OCI-LY3 (cell line): ENCODE results near the gene AR.

Source experiments
- H2AFZ ChIP-seq: fragments of 200-600, 300-600 bp; shearing (Covaris generic); 2 replicates; pipeline ENCODE4 v1.6.0; 2014; ENCODE audit warnings: antibody characterized with exemption, low read depth, low read length
- H3K27ac ChIP-seq: fragments of 200-600, 300-600 bp; sonication (generic); 2 replicates; pipeline ENCODE4 v1.5.1; 2014; ENCODE audit warnings: mild to moderate bottlenecking, low read length, moderate library complexity, mixed read lengths
- H3K27me3 ChIP-seq: fragments of 200-600, 300-600 bp; sonication (generic); 2 replicates; pipeline ENCODE4 v1.6.1; 2014; ENCODE audit warnings: low read depth, low read length, mixed read lengths
- H3K36me3 ChIP-seq: fragments of 200-600, 300-600 bp; sonication (generic); replicated peaks from 2 replicates; pipeline ENCODE3; 2014; ENCODE audit warnings: low read depth, low read length, mixed read lengths
- H3K4me1 ChIP-seq: fragments of 300-600, 200-600 bp; sonication (generic); 2 replicates; pipeline ENCODE4 v1.6.1; 2014; ENCODE audit warnings: low read length, mixed read lengths
- H3K4me2 ChIP-seq: fragments of 200-600, 300-600 bp; sonication (generic); 2 replicates; pipeline ENCODE4 v1.6.1; 2014; ENCODE audit warnings: low read length, mixed read lengths
- H3K4me3 ChIP-seq: fragments of 300-600, 200-600 bp; sonication (generic); 2 replicates; pipeline ENCODE4 v1.5.1; 2014; ENCODE audit warnings: antibody characterized with exemption, mild to moderate bottlenecking, low read length, moderate library complexity
- H3K79me2 ChIP-seq: fragments of 300-600, 200-600 bp; shearing (Covaris generic); 2 replicates; pipeline ENCODE4 v1.6.1; 2014; ENCODE audit warnings: mild to moderate bottlenecking, low read length, mixed read lengths
- H3K9ac ChIP-seq: fragments of 300-600, 200-600 bp; shearing (Covaris generic); 2 replicates; pipeline ENCODE4 v1.6.0; 2014; ENCODE audit warnings: mild to moderate bottlenecking, low read length, moderate library complexity
- H3K9me3 ChIP-seq: fragments of 200-600, 300-600 bp; shearing (Covaris generic); 2 replicates; pipeline ENCODE4 v1.6.1; 2014; ENCODE audit warnings: low read length, mixed read lengths; ENCODE audit not compliant: insufficient read depth
- H4K20me1 ChIP-seq: fragments of 200-600, 300-600 bp; sonication (generic); 2 replicates; pipeline ENCODE4 v1.6.1; 2016; ENCODE audit warnings: low read length, mixed read lengths; ENCODE audit not compliant: insufficient read depth
- EZH2phosphoT487 ChIP-seq: fragments of 200-600 bp; shearing (Covaris generic); IDR thresholded peaks from 2 replicates; pipeline ENCODE4 v1.6.1; 2018; ENCODE audit warnings: antibody characterized with exemption, mixed run types, low read depth
- TF ChIP-seq, protein P1 (sequence below): fragments of 200-600, 300-600 bp; sonication (generic); IDR thresholded peaks from 2 replicates; pipeline ENCODE4 v1.5.1; 2014; ENCODE audit warnings: antibody characterized with exemption, low read length, low read depth

The AR gene

GRCh38 chrX:67601771-67602170, 58.0 kb downstream of the AR start:
- TF ChIP-seq, protein P1, sequence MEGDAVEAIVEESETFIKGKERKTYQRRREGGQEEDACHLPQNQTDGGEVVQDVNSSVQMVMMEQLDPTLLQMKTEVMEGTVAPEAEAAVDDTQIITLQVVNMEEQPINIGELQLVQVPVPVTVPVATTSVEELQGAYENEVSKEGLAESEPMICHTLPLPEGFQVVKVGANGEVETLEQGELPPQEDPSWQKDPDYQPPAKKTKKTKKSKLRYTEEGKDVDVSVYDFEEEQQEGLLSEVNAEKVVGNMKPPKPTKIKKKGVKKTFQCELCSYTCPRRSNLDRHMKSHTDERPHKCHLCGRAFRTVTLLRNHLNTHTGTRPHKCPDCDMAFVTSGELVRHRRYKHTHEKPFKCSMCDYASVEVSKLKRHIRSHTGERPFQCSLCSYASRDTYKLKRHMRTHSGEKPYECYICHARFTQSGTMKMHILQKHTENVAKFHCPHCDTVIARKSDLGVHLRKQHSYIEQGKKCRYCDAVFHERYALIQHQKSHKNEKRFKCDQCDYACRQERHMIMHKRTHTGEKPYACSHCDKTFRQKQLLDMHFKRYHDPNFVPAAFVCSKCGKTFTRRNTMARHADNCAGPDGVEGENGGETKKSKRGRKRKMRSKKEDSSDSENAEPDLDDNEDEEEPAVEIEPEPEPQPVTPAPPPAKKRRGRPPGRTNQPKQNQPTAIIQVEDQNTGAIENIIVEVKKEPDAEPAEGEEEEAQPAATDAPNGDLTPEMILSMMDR: no peak
- no peak for TF ChIP-seq EZH2phosphoT487
- no peaks in the 10 kb centered on the region for H3K9me3 ChIP-seq
- no peaks in the 10 kb centered on the region for H3K36me3 ChIP-seq
- no peak overlapping the region for H2AFZ ChIP-seq
- no peak overlapping the region for H3K27ac ChIP-seq
- no peaks in the 10 kb centered on the region for H4K20me1 ChIP-seq
- H3K9ac ChIP-seq: no peak overlapping the region
- H3K4me1 ChIP-seq: peaks cover 15% of the 10 kb centered on the region
- no peak overlapping the region for H3K4me3 ChIP-seq
- H3K79me2 ChIP-seq: no peaks in the 10 kb centered on the region
- no peak overlapping the region for H3K4me2 ChIP-seq
- no peaks in the 10 kb centered on the region for H3K27me3 ChIP-seq

DNA sequence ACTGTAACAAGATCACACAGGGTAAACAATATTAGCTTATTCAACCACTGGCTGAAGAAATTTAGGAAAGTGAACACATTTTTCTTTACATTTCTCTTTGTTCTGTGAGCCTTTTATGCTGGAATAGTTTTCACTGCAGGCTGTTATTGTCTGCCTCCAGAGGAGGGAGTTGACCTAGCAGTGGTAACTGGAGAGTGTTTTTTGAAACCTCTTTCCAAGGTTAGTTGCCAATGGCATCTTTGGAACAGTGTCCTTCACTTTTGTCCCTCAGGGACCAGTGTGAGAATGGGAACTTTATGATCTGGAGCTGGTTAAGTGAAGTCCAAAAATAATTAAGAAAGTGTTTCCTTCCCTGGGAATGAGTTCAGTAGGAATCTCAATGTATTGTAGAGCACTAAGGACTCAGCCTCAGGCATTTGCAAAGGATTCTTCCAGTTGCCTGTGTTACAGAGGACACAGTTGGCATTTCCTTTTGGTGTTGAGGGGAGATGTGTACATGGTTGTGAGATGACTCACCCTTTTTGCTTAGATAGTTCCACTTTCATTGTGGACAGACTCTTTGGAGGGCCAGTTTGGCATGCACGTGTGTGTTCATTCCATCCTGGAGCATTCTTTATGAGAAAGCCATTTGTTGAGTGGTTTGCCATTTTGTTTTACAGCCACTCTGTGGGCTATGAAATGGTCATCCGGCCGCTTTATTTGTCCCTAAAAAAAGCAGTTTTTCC, 61.3 kb downstream of the AR start:
- H3K27ac ChIP-seq: no peak overlapping the region
- TF ChIP-seq, protein P1: no peak
- no peak for TF ChIP-seq EZH2phosphoT487
- H2AFZ ChIP-seq: no peak overlapping the region
- no peaks in the 10 kb centered on the region for H3K79me2 ChIP-seq
- H3K9me3 ChIP-seq: no peaks in the 10 kb centered on the region
- H3K4me1 ChIP-seq: peaks cover 22% of the 10 kb centered on the region
- H3K36me3 ChIP-seq: no peaks in the 10 kb centered on the region
- no peaks in the 10 kb centered on the region for H4K20me1 ChIP-seq
- H3K4me3 ChIP-seq: no peak overlapping the region
- no peak overlapping the region for H3K4me2 ChIP-seq
- H3K9ac ChIP-seq: no peak overlapping the region
- H3K27me3 ChIP-seq: no peaks in the 10 kb centered on the region

GRCh38 chrX:67607466-67607865, 63.6 kb downstream of the AR start:
- Histone ChIP-seq H4K20me1 (no peaks in the 10 kb centered on the region), H3K4me1 (peaks cover 25% of the 10 kb centered on the region), H3K9me3 (no peaks in the 10 kb centered on the region), H3K79me2 (no peaks in the 10 kb centered on the region), H3K27ac (no peak overlapping the region), H3K4me3 (no peak overlapping the region), H3K36me3 (no peaks in the 10 kb centered on the region), H3K27me3 (no peaks in the 10 kb centered on the region), H2AFZ (no peak overlapping the region), H3K4me2 (no peak overlapping the region), H3K9ac (no peak overlapping the region)
- TF ChIP-seq EZH2phosphoT487: no peak
- TF ChIP-seq, protein P1: no peak

- no peak for TF ChIP-seq EZH2phosphoT487
- TF ChIP-seq, protein P1: no peak
- peaks cover 3% of the 10 kb centered on the region for H3K36me3 ChIP-seq
- no peaks in the 10 kb centered on the region for H4K20me1 ChIP-seq
- H2AFZ ChIP-seq: no peak overlapping the region
- H3K27ac ChIP-seq: no peak overlapping the region
- H3K9ac ChIP-seq: no peak overlapping the region
- no peaks in the 10 kb centered on the region for H3K27me3 ChIP-seq
- H3K4me2 ChIP-seq: no peak overlapping the region
- H3K4me1 ChIP-seq: peaks cover 23% of the 10 kb centered on the region
- H3K79me2 ChIP-seq: no peaks in the 10 kb centered on the region
- H3K4me3 ChIP-seq: no peak overlapping the region
- H3K9me3 ChIP-seq: peaks cover 12% of the 10 kb centered on the region; the same call in 1 of the 2 replicates
These were observed 66.5 kb downstream of the AR start for GRCh38 chrX:67610282-67610681.
